Measurements from ENCODE around the gene KMT2C.

GRCh38 chr7:152140067-152140466 is 295.7 kb downstream of the KMT2C start:
- no peak for TF ChIP-seq CTCF (IDR thresholded peaks at IDR 0.05; ENCODE audit: borderline replicate concordance, extremely low read depth, low read length, poor library complexity, severe bottlenecking)
- TF ChIP-seq EZH2 (IDR thresholded peaks at IDR 0.05; ENCODE audit: borderline replicate concordance, low read depth, low read length, severe bottlenecking), result no peak

All from DND-41 (cell line).